Measurements from ENCODE around the gene TANGO6.

DNA sequence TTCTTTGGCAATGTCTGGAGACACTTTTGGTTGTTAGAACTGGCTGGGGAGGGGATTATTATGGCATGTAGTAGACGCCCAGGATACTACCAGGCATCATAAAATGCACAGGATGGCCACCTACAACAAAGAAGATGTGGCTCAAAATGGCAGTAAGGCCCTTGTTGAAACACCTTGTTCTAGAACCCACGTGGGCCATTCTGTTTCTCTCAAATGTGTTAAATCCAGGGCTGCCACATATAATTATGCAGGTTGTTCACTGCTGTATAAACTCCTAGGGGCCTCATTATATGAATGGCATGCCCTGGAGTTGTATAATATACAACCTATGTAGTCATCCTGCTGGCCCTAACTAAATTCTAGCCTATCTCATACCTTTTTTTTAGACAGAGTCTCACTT is 138.6 kb downstream of the TANGO6 start:
- TF ChIP-seq CTCF (IDR thresholded peaks at IDR 0.05; ENCODE audit: borderline replicate concordance, extremely low read depth, low read length, poor library complexity, severe bottlenecking) (no peak), EZH2 (IDR thresholded peaks at IDR 0.05; ENCODE audit: borderline replicate concordance, low read depth, low read length, severe bottlenecking) (no peak)

All from DND-41 (cell line).